Right lobe of liver (tissue), 4 donors: ENCODE results near the gene PES1.

Source experiments
- POLR2A ChIP-seq: fragments of 450-650 bp; IDR thresholded peaks from one replicate; pipeline ENCODE4 v1.6.1; 2017; ENCODE audit warnings: antibody characterized with exemption, mild to moderate bottlenecking
- TF ChIP-seq, protein P1 (sequence below), 4 donors: fragments of 200-600 bp in 3 of 4; fragments of 450-650 bp in 1 of 4; IDR thresholded peaks; one replicate each; pipeline versions ENCODE4 v1.5.1 to v1.8.0; 2016 to 2022; ENCODE audit warnings: antibody characterized with exemption in 4 of 4, mild to moderate bottlenecking in 2 of 4
- donor health status: DM: no; HTN: no; CAD: no.
- donor health status: DM: no; HTN: no; CAD: no.
- donor health status: DM: no; HTN: yes; CAD: no.

GRCh38 chr22:30628491-30628890 is 36.8 kb upstream of the PES1 start:
- TF ChIP-seq, protein P1, sequence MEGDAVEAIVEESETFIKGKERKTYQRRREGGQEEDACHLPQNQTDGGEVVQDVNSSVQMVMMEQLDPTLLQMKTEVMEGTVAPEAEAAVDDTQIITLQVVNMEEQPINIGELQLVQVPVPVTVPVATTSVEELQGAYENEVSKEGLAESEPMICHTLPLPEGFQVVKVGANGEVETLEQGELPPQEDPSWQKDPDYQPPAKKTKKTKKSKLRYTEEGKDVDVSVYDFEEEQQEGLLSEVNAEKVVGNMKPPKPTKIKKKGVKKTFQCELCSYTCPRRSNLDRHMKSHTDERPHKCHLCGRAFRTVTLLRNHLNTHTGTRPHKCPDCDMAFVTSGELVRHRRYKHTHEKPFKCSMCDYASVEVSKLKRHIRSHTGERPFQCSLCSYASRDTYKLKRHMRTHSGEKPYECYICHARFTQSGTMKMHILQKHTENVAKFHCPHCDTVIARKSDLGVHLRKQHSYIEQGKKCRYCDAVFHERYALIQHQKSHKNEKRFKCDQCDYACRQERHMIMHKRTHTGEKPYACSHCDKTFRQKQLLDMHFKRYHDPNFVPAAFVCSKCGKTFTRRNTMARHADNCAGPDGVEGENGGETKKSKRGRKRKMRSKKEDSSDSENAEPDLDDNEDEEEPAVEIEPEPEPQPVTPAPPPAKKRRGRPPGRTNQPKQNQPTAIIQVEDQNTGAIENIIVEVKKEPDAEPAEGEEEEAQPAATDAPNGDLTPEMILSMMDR (IDR thresholded peaks at IDR 0.05): no peak
- TF ChIP-seq POLR2A: no peak
